HepG2 (cell line): ENCODE measurements around the gene TFEB. TPM values are rescaled to one million over a fixed set of nuclear protein-coding genes. Genes with fewer than 3 reads are reported as not detected.

Source experiments
- ATF3 ChIP-seq: sonication (generic); formaldehyde crosslinking; IDR thresholded peaks from 2 replicates; pipeline ENCODE4 v1.4.0; 2020; ENCODE audit warnings: missing genetic modification reagents
- CC2D1A ChIP-seq: sonication (generic); formaldehyde crosslinking; IDR thresholded peaks from 2 replicates; pipeline ENCODE4 v1.8.1; 2023; ENCODE audit warnings: mild to moderate bottlenecking, missing genetic modification reagents
- HBP1 ChIP-seq: IDR thresholded peaks from 2 replicates; pipeline ENCODE4 v1.6.1; 2016; ENCODE audit warnings: low read depth, control low read depth
- HDAC2 ChIP-seq: sonication (generic); formaldehyde crosslinking; IDR thresholded peaks from 2 replicates; pipeline ENCODE4 v1.4.0; 2020; ENCODE audit warnings: missing genetic modification reagents
- HNF1A ChIP-seq, 2 experiments: sonication (generic) in 1 of 2; formaldehyde crosslinking in 1 of 2; IDR thresholded peaks; 2 replicates each; pipeline versions ENCODE4 v1.4.0 to v1.6.1; 2016 to 2020; ENCODE audit warnings: borderline replicate concordance in 1 of 2, low read depth in 1 of 2, mild to moderate bottlenecking in 1 of 2, missing genetic modification reagents in 1 of 2
- ISL2 ChIP-seq: sonication (generic); formaldehyde crosslinking; IDR thresholded peaks from 2 replicates; pipeline ENCODE4 v1.5.0; 2020; ENCODE audit warnings: missing genetic modification reagents
- MTA3 ChIP-seq: sonication (generic); formaldehyde crosslinking; IDR thresholded peaks from 2 replicates; pipeline ENCODE4 v1.4.0; 2020; ENCODE audit warnings: missing genetic modification reagents
- NR3C1 ChIP-seq: sonication (generic); formaldehyde crosslinking; IDR thresholded peaks from 2 replicates; pipeline ENCODE4 v1.4.0; 2020; ENCODE audit warnings: missing genetic modification reagents
- U2AF2 ChIP-seq: fragments of 200-400 bp; formaldehyde crosslinking; IDR thresholded peaks from 2 replicates; pipeline ENCODE4 v1.6.1; 2017; ENCODE audit warnings: low read depth, mild to moderate bottlenecking, low read length
- ZIK1 ChIP-seq: sonication (generic); formaldehyde crosslinking; IDR thresholded peaks from 2 replicates; pipeline ENCODE4 v1.5.0; 2020; ENCODE audit warnings: mild to moderate bottlenecking, low read depth, missing genetic modification reagents, borderline replicate concordance
- ZNF18 ChIP-seq: sonication (generic); formaldehyde crosslinking; IDR thresholded peaks from 2 replicates; pipeline ENCODE4 v1.8.0; 2022; ENCODE audit warnings: mild to moderate bottlenecking, missing genetic modification reagents; ENCODE audit not compliant: insufficient replicate concordance
- ZNF225 ChIP-seq: sonication (generic); formaldehyde crosslinking; IDR thresholded peaks from 2 replicates; pipeline ENCODE4 v1.4.0; 2020; ENCODE audit warnings: mild to moderate bottlenecking, missing genetic modification reagents
- ZNF263 ChIP-seq: sonication (generic); formaldehyde crosslinking; IDR thresholded peaks from 2 replicates; pipeline ENCODE4 v1.4.0; 2020; ENCODE audit warnings: missing genetic modification reagents
- ZNF317 ChIP-seq: sonication (generic); formaldehyde crosslinking; IDR thresholded peaks from 2 replicates; pipeline ENCODE4 v1.5.0; 2020; ENCODE audit warnings: mild to moderate bottlenecking, missing genetic modification reagents
- ZNF367 ChIP-seq: sonication (generic); formaldehyde crosslinking; IDR thresholded peaks from 2 replicates; pipeline ENCODE4 v1.4.0; 2020; ENCODE audit warnings: missing genetic modification reagents, borderline replicate concordance
- ZNF431 ChIP-seq: sonication (generic); formaldehyde crosslinking; IDR thresholded peaks from 2 replicates; pipeline ENCODE4 v1.9.0; 2022; ENCODE audit warnings: missing genetic modification reagents, low read depth, mild to moderate bottlenecking, borderline replicate concordance
- ZNF543 ChIP-seq: sonication (generic); formaldehyde crosslinking; IDR thresholded peaks from 2 replicates; pipeline ENCODE4 v1.4.0; 2020; ENCODE audit warnings: mild to moderate bottlenecking, missing genetic modification reagents
- ZNF772 ChIP-seq: sonication (generic); formaldehyde crosslinking; IDR thresholded peaks from 2 replicates; pipeline ENCODE4 v1.5.0; 2020; ENCODE audit warnings: mild to moderate bottlenecking, missing genetic modification reagents
- ZNF776 ChIP-seq: sonication (generic); formaldehyde crosslinking; IDR thresholded peaks from 2 replicates; pipeline ENCODE4 v1.4.0; 2020; ENCODE audit warnings: mild to moderate bottlenecking, missing genetic modification reagents
- ZNF784 ChIP-seq: sonication (generic); formaldehyde crosslinking; IDR thresholded peaks from 2 replicates; pipeline ENCODE4 v1.5.1; 2020; ENCODE audit warnings: missing genetic modification reagents, mild to moderate bottlenecking, borderline replicate concordance
- ZNF879 ChIP-seq: sonication (generic); formaldehyde crosslinking; IDR thresholded peaks from 2 replicates; pipeline ENCODE4 v1.8.1; 2023; ENCODE audit warnings: missing genetic modification reagents
- polyA plus RNA-seq, 8 experiments: library from polyadenylated mRNA; depleted of rRNA in 3 of 8; stranded (reverse) in 7 of 8; unstranded in 1 of 8; fragments of >200 nt; fragmentation: Illumina TruSeq in 4 of 8; extraction: Trizol in 4 of 8; gene quantifications; 2 replicates each; pipeline versions ENCODE4 v1.2.1 to v1.2.3, GENCODE V29; 2011 to 2016; ENCODE audit warnings: low read depth in 4 of 8, missing spikeins in 1 of 8, mixed read lengths in 1 of 8; ENCODE audit not compliant: insufficient read depth in 1 of 8
- total RNA-seq, 5 experiments: library from RNA; depleted of rRNA; stranded (reverse); fragments of >200 nt; fragmentation: Illumina TruSeq; extraction: Trizol; gene quantifications; 2 replicates each; pipeline ENCODE4 v1.2.3, GENCODE V29; 2016; ENCODE audit warnings: low read depth in 1 of 5

The TFEB gene
- total and polyA plus RNA-seq, 2 of the 13 experiments (the other 11 are each of a cell fraction or from before 2014, with no cell fraction given), result 13.3 to 18.7 TPM

- TF ChIP-seq ZNF784, result 0 out of 2 replicates have a peak, but pooled peaks have one; percentile 31
- TF ChIP-seq ZNF772 (CRISPR knock-in tag), result 0 out of 2 replicates have a peak, but pooled peaks have one; percentile 39
- TF ChIP-seq U2AF2, result no peak
- TF ChIP-seq ZNF317 (CRISPR knock-in tag), result no peak
- no peak for TF ChIP-seq ATF3
- no peak for TF ChIP-seq ISL2 (CRISPR knock-in tag)
- no peak for TF ChIP-seq CC2D1A (CRISPR knock-in tag)
- TF ChIP-seq ZNF18 (CRISPR knock-in tag), result no peak
- no peak for TF ChIP-seq NR3C1 (CRISPR knock-in tag)
- no peak for TF ChIP-seq ZNF879 (CRISPR knock-in tag)
- 0 out of 2 replicates have a peak, but pooled peaks have one; percentile 20 for TF ChIP-seq ZNF543
- TF ChIP-seq ZNF431 (CRISPR knock-in tag), result no peak
- TF ChIP-seq HNF1A (IDR thresholded peaks at IDR 0.05; ENCODE audit: low read depth), result no peak
- no peak for TF ChIP-seq HNF1A (CRISPR knock-in tag; IDR thresholded peaks at IDR 0.05; ENCODE audit: borderline replicate concordance)
- TF ChIP-seq ZNF776 (CRISPR knock-in tag), result no peak
- TF ChIP-seq ZNF367, result no peak
- TF ChIP-seq HBP1 (CRISPR knock-in tag), result no peak
- 0 out of 2 replicates have a peak, but pooled peaks have one; percentile 17 for TF ChIP-seq HDAC2
- no peak for TF ChIP-seq ZNF225 (CRISPR knock-in tag)
- no peak for TF ChIP-seq ZNF263
- TF ChIP-seq MTA3, result no peak
- no peak for TF ChIP-seq ZIK1 (CRISPR knock-in tag)
These were observed 7.1 kb downstream of the TFEB start (continued) for GRCh38 chr6:41728073-41728936.
